Gastroesophageal sphincter (tissue), 3 donors: ENCODE results near the gene USP24.

Experiments used
- POLR2A ChIP-seq, 2 donors: fragments of 450-650 bp; IDR thresholded peaks; one replicate each; pipeline ENCODE4 v1.6.1; 2017; ENCODE audit warnings: antibody characterized with exemption in 2 of 2, mild to moderate bottlenecking in 2 of 2, moderate library complexity in 1 of 2
- TF ChIP-seq, protein P1 (sequence below), 4 experiments: fragments of 200-600 bp in 2 of 4; fragments of 450-650 bp in 2 of 4; sonication (generic) in 1 of 4; IDR thresholded peaks; one replicate each; pipeline ENCODE4 v1.5.1; 2017 to 2019; ENCODE audit warnings: antibody characterized with exemption in 4 of 4, mild to moderate bottlenecking in 2 of 4, moderate library complexity in 2 of 4

DNA sequence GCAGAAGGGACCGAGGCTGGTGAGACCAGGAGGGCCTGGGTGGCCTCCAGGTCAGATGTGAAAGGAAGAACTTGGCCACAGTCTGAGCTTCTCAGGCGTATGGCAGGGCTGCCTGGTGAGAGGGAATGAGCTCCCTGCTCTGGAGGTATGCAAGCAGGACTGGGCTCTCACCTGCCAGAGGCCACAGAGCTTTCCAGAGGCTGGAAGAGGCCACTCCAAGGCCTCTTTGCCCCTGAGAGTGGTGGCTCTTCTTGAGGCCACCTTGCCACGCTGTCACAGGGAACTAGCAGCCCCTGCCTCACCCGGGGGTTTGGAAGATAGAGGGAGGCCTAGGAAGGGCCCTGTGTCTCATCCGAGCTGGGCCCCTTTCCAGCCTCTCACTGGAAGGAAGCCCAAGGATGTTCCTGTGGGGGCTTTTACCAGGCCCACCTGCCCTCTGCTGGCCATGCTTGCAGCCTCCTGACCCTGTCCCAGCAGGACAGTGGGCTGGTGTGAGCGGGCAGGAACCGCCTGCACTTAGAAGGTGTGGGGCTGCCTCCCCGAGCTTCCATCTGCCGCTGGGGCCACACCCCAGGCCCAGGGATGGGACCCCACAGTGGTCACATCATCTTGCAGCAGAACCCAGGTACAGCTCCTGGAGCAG is 165.8 kb downstream of the USP24 start:
- TF ChIP-seq, protein P1, sequence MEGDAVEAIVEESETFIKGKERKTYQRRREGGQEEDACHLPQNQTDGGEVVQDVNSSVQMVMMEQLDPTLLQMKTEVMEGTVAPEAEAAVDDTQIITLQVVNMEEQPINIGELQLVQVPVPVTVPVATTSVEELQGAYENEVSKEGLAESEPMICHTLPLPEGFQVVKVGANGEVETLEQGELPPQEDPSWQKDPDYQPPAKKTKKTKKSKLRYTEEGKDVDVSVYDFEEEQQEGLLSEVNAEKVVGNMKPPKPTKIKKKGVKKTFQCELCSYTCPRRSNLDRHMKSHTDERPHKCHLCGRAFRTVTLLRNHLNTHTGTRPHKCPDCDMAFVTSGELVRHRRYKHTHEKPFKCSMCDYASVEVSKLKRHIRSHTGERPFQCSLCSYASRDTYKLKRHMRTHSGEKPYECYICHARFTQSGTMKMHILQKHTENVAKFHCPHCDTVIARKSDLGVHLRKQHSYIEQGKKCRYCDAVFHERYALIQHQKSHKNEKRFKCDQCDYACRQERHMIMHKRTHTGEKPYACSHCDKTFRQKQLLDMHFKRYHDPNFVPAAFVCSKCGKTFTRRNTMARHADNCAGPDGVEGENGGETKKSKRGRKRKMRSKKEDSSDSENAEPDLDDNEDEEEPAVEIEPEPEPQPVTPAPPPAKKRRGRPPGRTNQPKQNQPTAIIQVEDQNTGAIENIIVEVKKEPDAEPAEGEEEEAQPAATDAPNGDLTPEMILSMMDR (IDR thresholded peaks at IDR 0.05): no peak
- no peak for TF ChIP-seq POLR2A (IDR thresholded peaks at IDR 0.05)
